HG03354 (cell line): ENCODE results near the gene ASCL4.
"Not testable (repeated sequence)": the region's sequence is repeated elsewhere in the genome, so short reads cannot be mapped to it uniquely, and the experiment has no call there.

ENCODE experiments used
- ATAC-seq: cut with Tn5 transposase; IDR thresholded peaks from one replicate; pipeline ENCODE4 v1.9.1; 2021; ENCODE audit warnings: mild to moderate bottlenecking; ENCODE audit not compliant: unreplicated experiment, poor library complexity, severe bottlenecking

The ASCL4 gene, protein sequence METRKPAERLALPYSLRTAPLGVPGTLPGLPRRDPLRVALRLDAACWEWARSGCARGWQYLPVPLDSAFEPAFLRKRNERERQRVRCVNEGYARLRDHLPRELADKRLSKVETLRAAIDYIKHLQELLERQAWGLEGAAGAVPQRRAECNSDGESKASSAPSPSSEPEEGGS

DNA sequence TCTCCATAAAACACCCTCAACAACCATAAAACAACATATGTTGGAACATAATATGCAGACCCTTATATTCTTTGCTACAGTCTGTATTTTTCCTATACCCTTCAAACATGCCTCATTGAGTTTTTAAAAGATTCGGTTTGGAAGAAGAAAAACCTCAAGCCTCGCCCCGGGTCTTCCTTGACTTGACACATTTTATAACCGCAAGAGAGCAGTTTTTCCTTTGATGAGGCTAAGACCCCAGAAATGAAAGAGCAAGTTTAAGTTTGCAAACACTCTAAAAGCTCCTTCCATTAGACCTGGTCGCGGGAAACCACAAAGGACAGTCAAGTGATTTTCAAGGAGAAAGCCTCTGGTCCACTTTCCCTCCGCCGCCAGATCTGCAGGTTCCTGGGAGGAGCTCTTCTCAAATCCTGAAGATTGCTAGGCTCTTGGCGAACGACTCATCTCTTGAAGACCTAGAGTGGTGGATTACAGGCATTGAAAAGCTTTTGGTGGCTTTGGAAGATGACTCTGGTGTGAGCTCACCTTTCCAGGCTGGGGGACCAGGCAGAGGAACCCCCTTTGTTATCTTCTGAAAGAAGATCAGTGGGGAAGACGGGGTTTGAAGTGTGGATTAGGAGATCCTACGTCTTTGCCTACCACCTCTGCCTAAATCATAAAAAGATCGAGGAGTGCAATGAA lies at the start of gene ASCL4:
Gene ASCL4, plus strand, starts transcription at position 356 of the 681 bp plus-strand sequence. CDS start 515 bp downstream, outside the sequence.
- ATAC-seq: no peak

GRCh38 chr12:107727327-107727726 lies 47.2 kb upstream of the ASCL4 start:
- ATAC-seq: not testable (repeated sequence)

DNA sequence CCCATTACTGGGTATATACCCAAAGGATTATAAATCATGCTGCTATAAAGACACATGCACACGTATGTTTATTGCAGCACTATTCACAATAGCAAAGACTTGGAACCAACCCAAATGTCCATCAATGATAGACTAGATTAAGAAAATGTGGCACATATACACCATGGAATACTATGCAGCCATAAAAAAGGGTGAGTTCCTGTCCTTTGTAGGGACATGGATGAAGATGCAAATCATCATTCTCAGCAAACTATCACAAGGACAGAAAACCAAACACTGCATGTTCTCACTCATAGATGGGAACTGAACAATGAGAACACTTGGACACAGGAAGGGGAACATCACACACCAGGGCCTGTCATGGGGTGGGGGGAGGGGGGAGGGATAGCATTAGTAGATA lies 46.8 kb upstream of the ASCL4 start:
- ATAC-seq: not testable (repeated sequence)

DNA sequence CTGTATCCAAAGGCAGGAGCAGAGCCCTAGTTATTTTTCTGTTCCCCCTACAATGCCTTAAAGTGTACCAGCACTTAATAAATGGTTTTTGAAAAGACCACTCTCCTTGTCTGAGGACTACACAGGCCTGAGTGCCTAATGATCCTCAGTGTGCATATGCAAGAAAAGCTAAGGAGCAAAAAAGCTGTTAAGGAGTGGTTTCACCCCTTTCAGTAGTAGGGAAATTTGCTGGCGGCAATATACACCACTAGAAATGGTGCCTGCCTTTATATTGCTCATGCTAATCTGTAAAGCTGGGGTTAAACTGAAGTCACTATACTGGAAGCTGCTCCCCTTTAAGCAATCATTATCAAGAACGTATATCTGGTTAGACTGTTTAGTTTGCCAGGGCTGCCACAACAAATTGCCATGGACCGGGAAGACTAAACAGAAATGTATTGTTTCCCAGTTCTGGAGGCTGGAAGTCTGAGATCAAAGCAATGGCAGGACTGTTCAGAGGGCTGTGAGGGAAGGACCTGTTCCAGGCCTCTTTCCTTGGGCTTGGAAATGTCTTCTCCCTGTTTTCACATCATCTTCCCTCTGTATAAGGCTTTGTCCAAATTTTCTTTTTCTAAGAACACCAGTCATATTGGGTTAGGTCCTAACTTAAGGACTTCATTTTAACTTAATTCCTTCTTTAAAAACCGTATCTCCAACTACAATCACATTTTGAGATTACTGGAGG lies 43.7 kb upstream of the ASCL4 start:
- no peak for ATAC-seq

GRCh38 chr12:107731366-107731765 lies 43.1 kb upstream of the ASCL4 start:
- ATAC-seq: no peak

- ATAC-seq: no peak
These were observed 42.1 kb upstream of the ASCL4 start for GRCh38 chr12:107732365-107732764.

- no peak for ATAC-seq
These were observed 40.4 kb upstream of the ASCL4 start for GRCh38 chr12:107734139-107734538.

GRCh38 chr12:107735763-107736162 lies 38.7 kb upstream of the ASCL4 start:
- no peak for ATAC-seq

DNA sequence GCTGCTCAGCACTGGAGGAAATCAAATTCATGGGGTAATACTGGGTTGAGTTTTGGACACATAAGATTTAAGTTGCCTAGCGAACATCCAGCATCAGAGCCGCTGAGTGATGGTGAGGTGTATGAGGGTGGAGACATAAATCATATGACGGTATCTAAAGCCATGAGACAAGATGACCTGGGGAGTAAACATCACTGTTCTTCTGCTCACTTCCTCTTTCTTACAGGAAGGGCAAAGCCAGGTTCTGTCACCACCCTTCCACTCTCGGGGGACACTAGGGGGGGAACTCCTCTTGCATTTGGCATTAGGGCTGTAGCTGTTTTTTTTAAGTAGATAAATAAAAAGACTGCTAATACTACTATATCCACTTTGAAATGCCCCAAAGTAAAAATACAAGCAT lies 37.6 kb upstream of the ASCL4 start:
- peak; percentile 97 for ATAC-seq

DNA sequence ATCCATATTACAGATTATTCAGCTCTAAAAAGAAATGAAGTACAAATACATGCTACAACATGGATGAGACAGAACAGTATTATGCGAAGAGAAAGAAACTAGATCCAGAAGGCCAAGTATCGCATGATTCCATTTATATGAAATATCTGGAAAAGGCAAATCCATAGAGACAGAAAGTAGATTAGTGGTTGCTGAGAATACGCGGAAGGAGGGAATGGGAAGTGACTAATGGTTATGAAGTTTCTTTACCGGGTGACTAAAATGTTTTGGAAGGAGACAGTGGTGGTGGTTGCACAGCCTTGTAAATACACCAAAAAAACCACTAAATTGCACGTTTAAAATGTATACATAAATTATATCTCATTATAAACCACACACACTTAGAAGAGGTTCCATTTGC lies 26.0 kb upstream of the ASCL4 start:
- ATAC-seq: no peak

DNA sequence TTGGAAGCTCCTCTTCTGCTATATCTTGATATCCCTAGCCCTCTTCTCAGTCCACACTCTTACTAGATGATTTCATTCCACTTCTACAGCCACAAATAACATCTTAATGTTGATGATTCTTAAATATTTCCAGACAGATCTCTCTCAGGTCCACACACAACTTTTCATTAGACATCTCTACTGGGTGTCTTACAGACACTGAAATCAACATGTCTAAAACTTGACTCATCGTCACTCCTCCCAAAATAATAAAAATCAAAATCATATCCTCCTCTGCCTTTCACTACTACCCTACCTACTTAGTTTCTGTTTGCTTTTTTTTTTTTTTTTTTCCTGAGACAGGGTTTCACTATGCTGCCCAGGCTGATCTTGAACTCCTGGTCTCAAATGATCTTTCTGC lies 25.4 kb upstream of the ASCL4 start:
- no peak for ATAC-seq

DNA sequence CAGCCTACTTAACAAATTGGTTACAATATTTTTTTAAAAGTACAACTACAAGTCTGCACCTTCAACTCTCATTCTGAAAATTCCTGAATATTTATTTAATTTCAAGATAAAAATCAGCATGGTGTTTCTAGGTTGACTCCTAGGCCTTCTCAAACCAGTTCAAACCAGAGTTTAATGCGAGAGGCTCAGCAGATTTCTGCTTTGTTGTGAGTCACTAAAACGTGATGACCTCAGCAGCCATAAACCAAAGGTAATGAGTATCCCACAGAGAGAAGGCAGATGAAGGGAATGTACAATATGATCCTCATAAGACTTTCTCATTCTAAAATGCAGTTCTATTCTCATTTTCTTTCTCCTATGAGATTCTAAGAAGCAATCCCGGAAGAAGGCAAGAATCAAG lies 15.1 kb upstream of the ASCL4 start:
- ATAC-seq: no peak

GRCh38 chr12:107760207-107760808 lies 14.2 kb upstream of the ASCL4 start:
- peak; percentile 25 for ATAC-seq

- peak; percentile 92 for ATAC-seq
These were observed 13.5 kb upstream of the ASCL4 start, which contains the start of gene PRDM4 for GRCh38 chr12:107760809-107761501. Gene PRDM4 (minus strand): TSS chr12:107761137. CDS start chr12:107760515, 622 bp downstream.

- peak; percentile 27 for ATAC-seq
These were observed 13.0 kb upstream of the ASCL4 start for GRCh38 chr12:107761502-107761904.

DNA sequence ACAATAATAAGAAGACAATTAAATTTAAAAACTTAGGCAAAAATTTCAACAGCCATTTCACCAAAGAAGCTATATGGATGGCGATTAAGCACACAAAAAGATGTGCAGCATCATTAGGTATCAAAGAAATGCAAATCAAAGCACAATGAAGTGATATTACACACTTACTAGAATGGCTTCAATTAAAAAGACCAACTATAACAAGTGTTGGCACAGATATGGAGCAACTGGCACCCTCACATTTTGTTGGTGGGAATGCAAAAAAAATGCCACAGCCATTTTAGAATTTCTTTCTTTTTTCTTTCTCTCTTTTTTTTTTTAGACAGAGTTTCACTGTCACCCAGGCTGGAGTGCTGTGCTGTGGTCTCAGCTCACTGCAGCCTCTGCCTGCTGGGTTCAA lies 11.6 kb upstream of the ASCL4 start:
- no peak for ATAC-seq

GRCh38 chr12:107764626-107765025 lies 9.9 kb upstream of the ASCL4 start:
- no peak for ATAC-seq

DNA sequence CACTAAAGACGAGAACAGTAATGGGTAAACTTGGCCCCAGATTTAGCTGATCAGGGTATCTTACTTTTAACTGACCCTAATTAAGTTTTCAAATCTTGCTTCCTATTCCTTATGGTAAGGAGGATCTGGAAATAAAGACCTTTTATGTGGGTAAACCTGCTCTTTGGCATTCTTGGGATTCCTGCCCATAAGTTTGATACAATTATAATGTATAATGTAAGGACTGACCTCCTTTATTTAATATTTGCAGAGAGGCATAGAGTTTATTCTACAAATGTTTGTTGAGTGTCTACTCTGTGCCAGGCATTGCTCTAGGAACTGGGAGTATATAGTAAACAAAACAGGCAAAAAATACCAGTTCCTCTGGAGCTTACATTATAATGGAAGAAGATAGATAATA lies 9.2 kb upstream of the ASCL4 start:
- no peak for ATAC-seq

DNA sequence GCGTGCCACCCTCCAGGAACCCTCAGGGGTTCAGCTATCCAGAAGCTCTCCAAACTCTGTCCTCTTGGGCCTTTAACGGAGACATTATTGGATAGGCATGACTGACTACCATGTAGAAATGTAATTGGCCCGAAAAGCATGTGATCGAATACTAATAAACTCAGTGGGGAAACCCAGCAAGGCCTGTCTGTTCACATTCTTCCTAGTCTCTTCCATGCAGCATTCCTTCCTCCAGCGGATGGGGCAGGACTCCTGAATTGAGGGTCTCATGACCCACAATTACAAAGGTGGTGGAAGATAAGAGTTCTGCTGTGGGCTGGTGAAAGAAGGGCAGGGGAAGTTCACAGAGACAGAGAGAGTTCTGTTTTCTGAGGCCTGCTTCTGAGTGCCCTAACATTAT lies 7.0 kb upstream of the ASCL4 start:
- ATAC-seq: no peak
